Thyroid gland (tissue), 4 donors: ENCODE data around the gene CNDP2. TPM values are rescaled to one million over a fixed set of nuclear protein-coding genes. Genes with fewer than 3 reads are reported as not detected.

Experiments
- DNase-seq, 2 donors: peaks; one replicate each; pipeline ENCODE4 v3.0.0-alpha.2; 2019
- H3K27ac ChIP-seq, 3 donors: fragments of 200-600 bp; sonication (generic); 1 replicate in 2 of 3; 2 replicates in 1 of 3; pipeline ENCODE4 v1.5.1; 2016 to 2019; ENCODE audit warnings: mild to moderate bottlenecking in 1 of 3, moderate library complexity in 1 of 3
- H3K27me3 ChIP-seq: fragments of 200-600 bp; sonication (generic); one replicate; pipeline ENCODE4 v1.5.1; 2019
- H3K36me3 ChIP-seq, 2 donors: fragments of 200-600 bp; sonication (generic); one replicate each; pipeline ENCODE4 v1.5.1; 2016 to 2019
- H3K4me1 ChIP-seq, 2 donors: fragments of 200-600 bp; sonication (generic); one replicate each; pipeline ENCODE4 v1.5.1; 2017 to 2019
- H3K4me3 ChIP-seq, 3 donors: fragments of 200-600 bp; sonication (generic); replicated peaks in 1 of 3; 1 replicate in 2 of 3; 2 replicates in 1 of 3; pipeline ENCODE4 v1.5.1; 2016; ENCODE audit warnings: mild to moderate bottlenecking in 1 of 3
- H3K9me3 ChIP-seq: fragments of 200-600 bp; sonication (generic); one replicate; pipeline ENCODE4 v1.5.1; 2017
- CTCF ChIP-seq, 6 experiments: fragments of 200-600 bp in 3 of 6; fragments of 450-650 bp in 3 of 6; sonication (generic) in 3 of 6; IDR thresholded peaks; one replicate each; pipeline ENCODE4 v1.5.1; 2016 to 2019; ENCODE audit warnings: antibody characterized with exemption in 6 of 6, mild to moderate bottlenecking in 2 of 6, inconsistent platforms in 1 of 6, moderate library complexity in 1 of 6
- POLR2A ChIP-seq, 2 donors: fragments of 450-650 bp; IDR thresholded peaks; one replicate each; pipeline ENCODE4 v1.6.1; 2017; ENCODE audit warnings: antibody characterized with exemption in 2 of 2, mild to moderate bottlenecking in 2 of 2, moderate library complexity in 1 of 2
- WGBS, 2 donors: methylation state at CpG; one replicate each; pipeline ENCODE4 v1.1.5; 2017; 5-methylcytosine and 5-hydroxymethylcytosine counted together
- intact Hi-C: fragments of 100-400 bp; cut with DNase I; formaldehyde crosslinking; loops from one replicate; pipeline ENCODE4 v1.15.1; 2023
- total RNA-seq, 4 donors: library from RNA; depleted of rRNA; stranded (reverse); fragments of >200 nt; gene quantifications; one replicate each; pipeline ENCODE4 v1.2.3, GENCODE V29; 2016

CNDP2 gene
- total RNA-seq, 4 donors from 2014 or later = 249 to 437 (median 301) TPM

GRCh38 chr18:74544898-74545297 lies 48.7 kb downstream of the CNDP2 start:
- 61 to 65% methylated on average over 7 to 8 of the region's 8 CpGs for WGBS, 2 donors
- H3K27ac ChIP-seq = no peak overlapping the region
- H3K4me3 ChIP-seq = no peak overlapping the region
- intact Hi-C loops = no loop called here
- DNase-seq = no peak
- no peaks in the 10 kb centered on the region for H3K9me3 ChIP-seq
- TF ChIP-seq CTCF (IDR thresholded peaks at IDR 0.05) (no peak), POLR2A (IDR thresholded peaks at IDR 0.05) (no peak)
- peaks cover 4 to 11% of the 10 kb centered on the region in 2 donors for H3K4me1 ChIP-seq
- H3K27me3 ChIP-seq = no peaks in the 10 kb centered on the region
- H3K36me3 ChIP-seq = no peaks in the 10 kb centered on the region

GRCh38 chr18:74546007-74546406 lies 49.8 kb downstream of the CNDP2 start:
- whole genome bisulfite sequencing, 2 donors = 95 to 99% methylated on average over 8 to 11 of the region's 11 CpGs
- peak overlapping the region in 1 of 3 donors; percentile 35 for H3K27ac ChIP-seq
- H3K4me3 ChIP-seq = no peak overlapping the region
- no peaks in the 10 kb centered on the region for H3K27me3 ChIP-seq
- no peaks in the 10 kb centered on the region for H3K36me3 ChIP-seq
- TF ChIP-seq POLR2A (IDR thresholded peaks at IDR 0.05) = no peak
- no peak for TF ChIP-seq CTCF (IDR thresholded peaks at IDR 0.05)
- DNase-seq = no peak
- H3K4me1 ChIP-seq = peaks cover 4 to 7% of the 10 kb centered on the region in 2 donors
- intact Hi-C loops = no loop called here
- H3K9me3 ChIP-seq = no peaks in the 10 kb centered on the region

- Histone ChIP-seq H3K4me1 (peaks cover 4 to 10% of the 10 kb centered on the region in 2 donors), H3K4me3 (no peak overlapping the region), H3K36me3 (no peaks in the 10 kb centered on the region), H3K27ac (peak overlapping the region in 1 of 3 donors; percentile 19), H3K27me3 (no peaks in the 10 kb centered on the region), H3K9me3 (no peaks in the 10 kb centered on the region)
- intact Hi-C loops = no loop called here
- WGBS, 2 donors = 66 to 72% methylated on average over 9 of the region's 9 CpGs
- no peak for DNase-seq
- TF ChIP-seq POLR2A (IDR thresholded peaks at IDR 0.05) (no peak), CTCF (IDR thresholded peaks at IDR 0.05) (no peak)
These were observed 50.8 kb downstream of the CNDP2 start for GRCh38 chr18:74546751-74547530.

- no peak overlapping the region for H3K4me3 ChIP-seq
- no peaks in the 10 kb centered on the region for H3K9me3 ChIP-seq
- peaks cover 4 to 10% of the 10 kb centered on the region in 2 donors for H3K4me1 ChIP-seq
- no peaks in the 10 kb centered on the region for H3K36me3 ChIP-seq
- TF ChIP-seq POLR2A (IDR thresholded peaks at IDR 0.05) = no peak
- TF ChIP-seq CTCF (IDR thresholded peaks at IDR 0.05) = no peak
- 96 to 97% methylated on average over 7 of the region's 7 CpGs for WGBS, 2 donors
- no peak overlapping the region for H3K27ac ChIP-seq
- intact Hi-C loops = no loop called here
- no peaks in the 10 kb centered on the region for H3K27me3 ChIP-seq
- no peak for DNase-seq
These were observed 51.7 kb downstream of the CNDP2 start for GRCh38 chr18:74547860-74548259.

- Histone ChIP-seq H3K4me3 (no peak overlapping the region), H3K27ac (no peak overlapping the region), H3K36me3 (no peaks in the 10 kb centered on the region), H3K27me3 (no peaks in the 10 kb centered on the region), H3K4me1 (peaks cover 4 to 10% of the 10 kb centered on the region in 2 donors), H3K9me3 (no peaks in the 10 kb centered on the region)
- intact Hi-C loops = loop anchor here (5.0 kb wide), 1 partner anchor 352 kb away; no protein-coding TSS in a partner anchor
- 98 to 100% methylated on average over 1 of the region's 1 CpG for WGBS, 2 donors
- DNase-seq = no peak
- no peak for TF ChIP-seq CTCF (IDR thresholded peaks at IDR 0.05)
- TF ChIP-seq POLR2A (IDR thresholded peaks at IDR 0.05) = no peak
These were observed 53.5 kb downstream of the CNDP2 start for GRCh38 chr18:74549591-74550104.
